GM12878 (cell line): Measurements from ENCODE around the gene MTTP.

Source experiments
- CHD1 ChIP-seq: IDR thresholded peaks from 2 replicates; pipeline ENCODE4 v1.6.1; 2012; ENCODE audit warnings: low read depth, low read length, improper control_type of control experiment
- PML ChIP-seq: IDR thresholded peaks from 2 replicates; pipeline ENCODE4 v1.6.1; 2012; ENCODE audit warnings: low read length, inconsistent platforms
- POLR2A ChIP-seq: IDR thresholded peaks from 2 replicates; pipeline ENCODE4 v1.6.1; 2011; ENCODE audit warnings: low read depth, mild to moderate bottlenecking, low read length
- POLR2AphosphoS5 ChIP-seq: IDR thresholded peaks from 2 replicates; pipeline ENCODE4 v1.6.1; 2011; ENCODE audit warnings: mild to moderate bottlenecking, low read length, inconsistent platforms
- REST ChIP-seq: IDR thresholded peaks from 2 replicates; pipeline ENCODE4 v1.6.1; 2012; ENCODE audit warnings: mild to moderate bottlenecking, low read depth, low read length
- SRF ChIP-seq, 2 experiments: IDR thresholded peaks; 2 replicates each; pipeline ENCODE4 v1.6.1; 2011; ENCODE audit warnings: low read depth in 2 of 2, low read length in 2 of 2, mild to moderate bottlenecking in 1 of 2, moderate library complexity in 1 of 2

GRCh38 chr4:99647071-99647470 lies 72.4 kb downstream of the MTTP start:
- no peak for TF ChIP-seq POLR2A
- TF ChIP-seq POLR2AphosphoS5: no peak
- TF ChIP-seq PML: no peak
- no peak for TF ChIP-seq REST
- TF ChIP-seq CHD1: no peak
- no peak for TF ChIP-seq SRF (IDR thresholded peaks at IDR 0.05; ENCODE audit: low read depth in 2 of 2, low read length in 2 of 2)
